Neural cell (in vitro differentiated cells): ENCODE results near the gene BCL2. TPM values are rescaled to one million over a fixed set of nuclear protein-coding genes. Genes with fewer than 3 reads are reported as not detected.

Source experiments
- H2AFZ ChIP-seq: fragments of 200-600, 300-800 bp; sonication (generic), shearing (Covaris generic); 2 replicates; pipeline ENCODE4 v1.6.0; 2014; ENCODE audit warnings: low read depth, mild to moderate bottlenecking, antibody characterized with exemption, low read length, moderate library complexity
- H3F3A ChIP-seq: fragments of 200-600 bp; shearing (Covaris generic); 2 replicates; pipeline ENCODE4 v1.6.1; 2016; ENCODE audit warnings: mild to moderate bottlenecking, moderate library complexity, mixed read lengths, antibody characterized with exemption, low read length; ENCODE audit not compliant: insufficient read depth, poor library complexity, severe bottlenecking
- H3K27ac ChIP-seq: fragments of 200-600, 300-800 bp; sonication (generic), shearing (Covaris generic); 2 replicates; pipeline ENCODE4 v1.5.1; 2014; ENCODE audit warnings: mild to moderate bottlenecking, low read length, moderate library complexity
- H3K27me3 ChIP-seq: fragments of 300-800, 200-600 bp; sonication (generic), shearing (Covaris generic); 2 replicates; pipeline ENCODE4 v1.6.0; 2014; ENCODE audit warnings: mild to moderate bottlenecking, low read depth, low read length, moderate library complexity; ENCODE audit not compliant: insufficient read depth
- H3K36me3 ChIP-seq: fragments of 300-800, 200-600 bp; sonication (generic), shearing (Covaris generic); 2 replicates; pipeline ENCODE4 v1.5.1; 2014; ENCODE audit warnings: mild to moderate bottlenecking, antibody characterized with exemption, low read length, moderate library complexity; ENCODE audit not compliant: insufficient read depth
- H3K4me2 ChIP-seq: fragments of 300-800, 200-600 bp; sonication (generic), shearing (Covaris generic); 2 replicates; pipeline ENCODE4 v1.6.0; 2014; ENCODE audit warnings: mild to moderate bottlenecking, low read length
- H3K4me3 ChIP-seq: fragments of 300-800, 200-600 bp; sonication (generic), shearing (Covaris generic); 2 replicates; pipeline ENCODE4 v1.5.1; 2014; ENCODE audit warnings: mild to moderate bottlenecking, low read length, moderate library complexity
- H3K79me2 ChIP-seq: fragments of 200-600 bp; shearing (Covaris generic); replicated peaks from 2 replicates; pipeline ENCODE4 v1.6.0; 2014; ENCODE audit warnings: mild to moderate bottlenecking, low read length, moderate library complexity; ENCODE audit not compliant: insufficient read depth
- H3K9ac ChIP-seq: fragments of 300-800, 200-600 bp; sonication (generic), shearing (Covaris generic); 2 replicates; pipeline ENCODE4 v1.6.1; 2016; ENCODE audit warnings: mild to moderate bottlenecking, low read length, mixed read lengths
- H3K9me2 ChIP-seq: fragments of 200-600 bp; shearing (Covaris generic); 2 replicates; pipeline ENCODE4 v1.6.1; 2016; ENCODE audit warnings: mild to moderate bottlenecking, low read length, mixed read lengths; ENCODE audit not compliant: insufficient read depth
- H3K9me3 ChIP-seq: fragments of 200-600, 300-800 bp; sonication (generic), shearing (Covaris generic); 2 replicates; pipeline ENCODE4 v1.6.1; 2016; ENCODE audit warnings: mild to moderate bottlenecking, mixed run types, low read length, moderate library complexity, mixed read lengths
- H4K20me1 ChIP-seq: fragments of 200-600 bp; shearing (Covaris generic); 2 replicates; pipeline ENCODE4 v1.6.1; 2016; ENCODE audit warnings: mild to moderate bottlenecking, mixed run types; ENCODE audit not compliant: insufficient read depth
- EP300 ChIP-seq: fragments of 450-650 bp; conservative IDR thresholded peaks from 2 replicates; pipeline ENCODE4 v1.6.1; 2014; ENCODE audit warnings: antibody characterized with exemption, mild to moderate bottlenecking, moderate library complexity; ENCODE audit not compliant: poor library complexity, severe bottlenecking
- EZH2 ChIP-seq: fragments of 200-600, 300-800 bp; shearing (Covaris generic), sonication (generic); IDR thresholded peaks from 2 replicates; pipeline ENCODE4 v1.6.1; 2014; ENCODE audit warnings: antibody characterized with exemption, low read length, borderline replicate concordance, mild to moderate bottlenecking; ENCODE audit not compliant: insufficient read depth, poor library complexity, severe bottlenecking
- MXI1 ChIP-seq: fragments of 450-650 bp; conservative IDR thresholded peaks from 2 replicates; pipeline ENCODE4 v1.6.1; 2014; ENCODE audit warnings: antibody characterized with exemption, mild to moderate bottlenecking; ENCODE audit not compliant: poor library complexity, severe bottlenecking
- POLR2AphosphoS5 ChIP-seq: IDR thresholded peaks from 2 replicates; pipeline ENCODE4 v1.6.1; 2012
- RAD21 ChIP-seq: fragments of 450-650 bp; conservative IDR thresholded peaks from 2 replicates; pipeline ENCODE4 v1.6.1; 2014; ENCODE audit warnings: antibody characterized with exemption, mild to moderate bottlenecking, moderate library complexity
- REST ChIP-seq: IDR thresholded peaks from 2 replicates; pipeline ENCODE4 v1.6.1; 2012; ENCODE audit warnings: borderline replicate concordance
- SMC3 ChIP-seq: fragments of 450-650 bp; conservative IDR thresholded peaks from 2 replicates; pipeline ENCODE4 v1.6.1; 2014; ENCODE audit warnings: antibody characterized with exemption, mild to moderate bottlenecking, moderate library complexity; ENCODE audit not compliant: poor library complexity
- TAF1 ChIP-seq: IDR thresholded peaks from 2 replicates; pipeline ENCODE4 v1.6.1; 2012; ENCODE audit warnings: low read depth
- polyA plus RNA-seq: library from polyadenylated mRNA; depleted of rRNA; stranded (reverse); fragments of >200 nt; gene quantifications from 2 replicates; pipeline ENCODE4 v1.2.3, GENCODE V29; 2014
- TF ChIP-seq, protein P1 (sequence below): fragments of 450-650 bp; IDR thresholded peaks from 2 replicates; pipeline ENCODE4 v1.5.1; 2014; ENCODE audit warnings: antibody characterized with exemption, mild to moderate bottlenecking, moderate library complexity; ENCODE audit not compliant: poor library complexity, severe bottlenecking

Gene BCL2
- polyA plus RNA-seq, 1 donor from 2014 or later, result 3.4 TPM

- Histone ChIP-seq H3K27me3 (no peaks in the 10 kb centered on the region), H3F3A (no peaks in the 10 kb centered on the region), H3K27ac (no peak overlapping the region), H3K36me3 (no peaks in the 10 kb centered on the region), H3K79me2 (no peaks in the 10 kb centered on the region), H3K9me2 (no peaks in the 10 kb centered on the region), H3K9ac (no peak overlapping the region), H3K4me3 (no peak overlapping the region), H3K9me3 (no peaks in the 10 kb centered on the region), H3K4me2 (no peak overlapping the region), H4K20me1 (no peaks in the 10 kb centered on the region), H2AFZ (no peak overlapping the region)
- no peak for TF ChIP-seq POLR2AphosphoS5
- TF ChIP-seq REST, result no peak
- TF ChIP-seq MXI1, result no peak
- TF ChIP-seq, protein P1, sequence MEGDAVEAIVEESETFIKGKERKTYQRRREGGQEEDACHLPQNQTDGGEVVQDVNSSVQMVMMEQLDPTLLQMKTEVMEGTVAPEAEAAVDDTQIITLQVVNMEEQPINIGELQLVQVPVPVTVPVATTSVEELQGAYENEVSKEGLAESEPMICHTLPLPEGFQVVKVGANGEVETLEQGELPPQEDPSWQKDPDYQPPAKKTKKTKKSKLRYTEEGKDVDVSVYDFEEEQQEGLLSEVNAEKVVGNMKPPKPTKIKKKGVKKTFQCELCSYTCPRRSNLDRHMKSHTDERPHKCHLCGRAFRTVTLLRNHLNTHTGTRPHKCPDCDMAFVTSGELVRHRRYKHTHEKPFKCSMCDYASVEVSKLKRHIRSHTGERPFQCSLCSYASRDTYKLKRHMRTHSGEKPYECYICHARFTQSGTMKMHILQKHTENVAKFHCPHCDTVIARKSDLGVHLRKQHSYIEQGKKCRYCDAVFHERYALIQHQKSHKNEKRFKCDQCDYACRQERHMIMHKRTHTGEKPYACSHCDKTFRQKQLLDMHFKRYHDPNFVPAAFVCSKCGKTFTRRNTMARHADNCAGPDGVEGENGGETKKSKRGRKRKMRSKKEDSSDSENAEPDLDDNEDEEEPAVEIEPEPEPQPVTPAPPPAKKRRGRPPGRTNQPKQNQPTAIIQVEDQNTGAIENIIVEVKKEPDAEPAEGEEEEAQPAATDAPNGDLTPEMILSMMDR, result no peak
- TF ChIP-seq TAF1, result no peak
- TF ChIP-seq EP300, result no peak
- TF ChIP-seq SMC3, result no peak
- no peak for TF ChIP-seq EZH2
- TF ChIP-seq RAD21, result no peak
Measured at GRCh38 chr18:63130176-63130575, 189.4 kb downstream of the BCL2 start.

DNA sequence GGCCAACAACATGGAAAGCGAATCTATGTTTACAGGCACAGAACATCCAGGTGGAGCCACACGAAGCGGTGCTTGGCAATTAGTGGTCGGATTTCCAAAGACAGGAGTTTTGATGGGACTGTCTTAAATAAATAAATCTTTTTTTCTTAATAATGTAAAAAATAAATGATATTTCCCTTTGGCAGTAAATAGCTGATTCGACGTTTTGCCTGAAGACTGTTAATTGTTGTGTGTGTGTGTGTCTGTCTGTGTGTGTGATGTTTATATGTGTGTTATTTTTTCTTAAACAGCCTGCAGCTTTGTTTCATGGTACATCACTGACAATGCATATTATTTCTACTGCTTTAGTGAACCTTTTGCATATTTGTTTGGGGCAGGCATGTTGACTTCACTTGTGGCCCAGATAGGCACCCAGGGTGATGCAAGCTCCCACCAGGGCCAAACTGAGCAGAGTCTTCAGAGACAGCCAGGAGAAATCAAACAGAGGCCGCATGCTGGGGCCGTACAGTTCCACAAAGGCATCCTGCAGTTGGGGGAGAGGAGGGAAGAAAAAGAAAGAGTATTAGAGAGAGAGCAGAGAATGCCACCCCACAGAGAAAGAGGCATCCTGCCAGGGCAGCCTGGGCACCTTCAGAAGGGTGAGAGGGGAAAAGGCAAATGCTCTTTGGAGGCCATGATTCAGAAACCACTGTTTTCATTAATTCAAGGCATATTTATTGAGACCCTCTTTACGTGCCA, 191.2 kb downstream of the BCL2 start:
- H3K79me2 ChIP-seq, result no peaks in the 10 kb centered on the region
- no peaks in the 10 kb centered on the region for H3K9me2 ChIP-seq
- no peaks in the 10 kb centered on the region for H4K20me1 ChIP-seq
- no peak overlapping the region for H3K9ac ChIP-seq
- no peak overlapping the region for H3K4me3 ChIP-seq
- H3K9me3 ChIP-seq, result no peaks in the 10 kb centered on the region
- H3K27me3 ChIP-seq, result no peaks in the 10 kb centered on the region
- H2AFZ ChIP-seq, result no peak overlapping the region
- no peak overlapping the region for H3K4me2 ChIP-seq
- H3F3A ChIP-seq, result no peaks in the 10 kb centered on the region
- no peak overlapping the region for H3K27ac ChIP-seq
- no peaks in the 10 kb centered on the region for H3K36me3 ChIP-seq
- TF ChIP-seq MXI1 (no peak), EZH2 (no peak), POLR2AphosphoS5 (no peak), TAF1 (no peak), RAD21 (no peak), EP300 (no peak), SMC3 (no peak), REST (no peak)
- TF ChIP-seq, protein P1, result no peak
